K562 (cell line): ENCODE measurements around the gene ZRANB1. TPM values are rescaled to one million over a fixed set of nuclear protein-coding genes. Genes with fewer than 3 reads are reported as not detected.

Source experiments
- ATAC-seq: fragments of 200-7000 bp; cut with Tn5 transposase; 3 replicates; pipeline ENCODE4 v1.9.1; 2020; ENCODE audit warnings: moderate library complexity
- BruUV-seq: library from RNA; stranded (reverse); fragments of 400-500 nt; replicated peaks from 2 replicates; lab custom pipeline; 2021; lab: Mats Ljungman, UMichigan
- CTCF ChIA-PET: fragments of 300-600 bp; formaldehyde crosslinking; extraction: SDS; loops from one replicate; lab custom pipeline; 2021; ENCODE audit warnings: low intra/inter-chr PET ratio; lab: Yijun Ruan, JAX
- POLR2A ChIA-PET: fragments of 300-600, 350-650 bp; sonication (Branson Sonifier 250); formaldehyde crosslinking; extraction: SDS; loops from one replicate; lab custom pipeline; 2021; ENCODE audit warnings: antibody characterized with exemption, inconsistent platforms; lab: Yijun Ruan, JAX
- DNase-seq, 4 experiments: peaks; one replicate each; pipeline versions ENCODE4 v3.0.0 to v3.0.0-alpha.2; 2011 to 2018; ENCODE audit warnings: low spot score in 3 of 4, mixed read lengths in 3 of 4; ENCODE audit errors: extremely low read depth in 1 of 4
- FAIRE-seq: peaks from 2 replicates; lab custom pipeline; 2011; peaks lifted over from hg19 to GRCh38; lab: Jason Lieb, UNC
- H2AFZ ChIP-seq: 2 replicates; pipeline ENCODE4 v1.6.0; 2011; ENCODE audit warnings: low read depth, low read length, control low read depth, inconsistent platforms
- H3K27ac ChIP-seq: fragments of 200-600 bp; 3 replicates; pipeline ENCODE4 v1.8.0; 2011; ENCODE audit warnings: low read depth, mild to moderate bottlenecking, control low read depth, inconsistent platforms, low read length, moderate library complexity, mixed read lengths; ENCODE audit errors: extremely low read depth
- H3K27me3 ChIP-seq, 2 experiments: fragments of 300-600 bp in 1 of 2; 2 replicates in 1 of 2; 3 replicates in 1 of 2; pipeline versions ENCODE4 v1.6.0 to v1.8.0; 2011; ENCODE audit warnings: inconsistent platforms in 2 of 2, low read length in 2 of 2, mild to moderate bottlenecking in 1 of 2, mixed read lengths in 1 of 2, moderate library complexity in 1 of 2; ENCODE audit not compliant: control insufficient read depth in 2 of 2, insufficient read depth in 2 of 2
- H3K36me3 ChIP-seq: fragments of 300-600 bp; 3 replicates; pipeline ENCODE4 v1.8.0; 2011; ENCODE audit warnings: mild to moderate bottlenecking, low read length, inconsistent platforms; ENCODE audit not compliant: control insufficient read depth, insufficient read depth
- H3K4me1 ChIP-seq, 2 experiments: fragments of 200-600 bp in 1 of 2; replicated peaks in 1 of 2; 2 replicates in 1 of 2; 3 replicates in 1 of 2; pipeline versions ENCODE4 v1.5.1 to v1.8.0; 2011; ENCODE audit warnings: inconsistent platforms in 2 of 2, low read length in 2 of 2, mild to moderate bottlenecking in 1 of 2, mixed read lengths in 1 of 2, moderate library complexity in 1 of 2; ENCODE audit not compliant: control insufficient read depth in 2 of 2, insufficient read depth in 2 of 2
- H3K4me2 ChIP-seq: 2 replicates; pipeline ENCODE4 v1.6.1; 2011; ENCODE audit warnings: low read length, control low read depth, inconsistent platforms, mixed read lengths; ENCODE audit not compliant: insufficient read depth
- H3K4me3 ChIP-seq: fragments of 200-600 bp; sonication (generic), shearing (Covaris generic); 2 replicates; pipeline ENCODE4 v1.5.1; 2016; ENCODE audit warnings: control low read depth, inconsistent platforms
- H3K79me2 ChIP-seq: fragments of 200-600 bp; 3 replicates; pipeline ENCODE4 v1.8.0; 2011; ENCODE audit warnings: low read length, inconsistent platforms; ENCODE audit not compliant: control insufficient read depth, insufficient read depth
- H3K9ac ChIP-seq, 2 experiments: 2 replicates each; pipeline versions ENCODE4 v1.6.0 to v1.6.1; 2011; ENCODE audit warnings: low read depth in 2 of 2, low read length in 2 of 2, control low read depth in 1 of 2, inconsistent platforms in 1 of 2, mild to moderate bottlenecking in 1 of 2, mixed read lengths in 1 of 2; ENCODE audit not compliant: insufficient read depth in 1 of 2
- H3K9me1 ChIP-seq: one replicate; pipeline ENCODE4 v1.6.0; 2011; ENCODE audit warnings: inconsistent platforms, mild to moderate bottlenecking, low read length, moderate library complexity; ENCODE audit not compliant: control insufficient read depth, insufficient read depth
- H3K9me3 ChIP-seq: replicated peaks from 2 replicates; pipeline ENCODE4 v1.5.1; 2011; ENCODE audit warnings: low read depth, low read length, inconsistent platforms; ENCODE audit not compliant: control insufficient read depth, insufficient read depth
- H4K20me1 ChIP-seq: replicated peaks from 2 replicates; pipeline ENCODE4 v1.6.1; 2011; ENCODE audit warnings: low read length, inconsistent platforms, mixed read lengths; ENCODE audit not compliant: control insufficient read depth, insufficient read depth
- ELK1 ChIP-seq: sonication (generic); formaldehyde crosslinking; IDR thresholded peaks from 2 replicates; pipeline ENCODE4 v1.8.1; 2022; ENCODE audit warnings: missing genetic modification reagents
- HCFC1 ChIP-seq: IDR thresholded peaks from 2 replicates; pipeline ENCODE4 v1.6.1; 2012; ENCODE audit warnings: low read depth, low read length, improper control_type of control experiment
- HDAC2 ChIP-seq: fragments of 450-650 bp; IDR thresholded peaks from 2 replicates; pipeline ENCODE4 v1.6.1; 2016; ENCODE audit warnings: mild to moderate bottlenecking
- MLLT1 ChIP-seq, 2 experiments: fragments of 450-650 bp; IDR thresholded peaks; 2 replicates each; pipeline ENCODE4 v1.6.1; 2016
- SUPT5H ChIP-seq: fragments of 450-650 bp; IDR thresholded peaks from 2 replicates; pipeline ENCODE4 v1.6.1; 2016
- ZNF57 ChIP-seq: fragments of 450-650 bp; formaldehyde crosslinking; IDR thresholded peaks from 2 replicates; pipeline ENCODE4 v1.4.0; 2020; ENCODE audit warnings: mild to moderate bottlenecking, moderate library complexity
- ZNF696 ChIP-seq: fragments of 250-450 bp; sonication (Bioruptor Pico); conservative IDR thresholded peaks from 2 replicates; pipeline ENCODE4 v1.4.0; 2020; ENCODE audit warnings: mild to moderate bottlenecking, moderate library complexity
- ZNF699 ChIP-seq: fragments of 250-450 bp; sonication (Bioruptor Pico); IDR thresholded peaks from 2 replicates; pipeline ENCODE4 v1.8.0; 2021; ENCODE audit warnings: mild to moderate bottlenecking, moderate library complexity; ENCODE audit not compliant: insufficient replicate concordance
- WGBS: fragments of 100-300 bp; shearing (Covaris generic); methylation state at CpG from one replicate; pipeline ENCODE4 v1.1.6; 2016; ENCODE audit warnings: low coverage, mixed read lengths; ENCODE audit not compliant: insufficient coverage; ENCODE audit errors: missing lambda C conversion rate; 5-methylcytosine and 5-hydroxymethylcytosine counted together
- in situ Hi-C: fragments of 300-500 bp; cut with MboI; formaldehyde crosslinking; loops from 4 replicates; pipeline ENCODE4 v1.15.0; 2018; ENCODE audit warnings: inconsistent platforms, mixed read lengths
- intact Hi-C: fragments of 100-400 bp; cut with micrococcal nuclease; formaldehyde crosslinking; loops from 2 replicates; pipeline ENCODE4 v1.14.2; 2022
- polyA plus RNA-seq, 8 experiments: library from polyadenylated mRNA; depleted of rRNA in 4 of 8; stranded (reverse) in 5 of 8; unstranded in 3 of 8; fragments of >200 nt; fragmentation: Nextera tagmentation in 2 of 8; fragmentation: Illumina TruSeq in 1 of 8; extraction: Ambion mirVana in 2 of 8; extraction: Trizol in 1 of 8; gene quantifications; 2 replicates each; pipeline versions ENCODE4 v1.2.1 to v1.2.3, GENCODE V29; 2011 to 2014; ENCODE audit warnings: inconsistent platforms in 1 of 8, missing spikeins in 1 of 8
- total RNA-seq, 7 experiments: library from RNA; depleted of rRNA in 6 of 7; stranded (reverse); fragments of >200 nt in 6 of 7; fragmentation: Illumina TruSeq in 2 of 7; extraction: Trizol in 2 of 7; gene quantifications; 2 replicates each; pipeline versions ENCODE4 v1.2.1 to v1.2.3, GENCODE V29; 2011 to 2021; ENCODE audit warnings: low replicate concordance in 1 of 7
- TF ChIP-seq, protein P1 (sequence below): fragments of 450-650 bp; IDR thresholded peaks from 2 replicates; pipeline ENCODE4 v1.7.1; 2018; ENCODE audit warnings: mild to moderate bottlenecking, low read depth; ENCODE audit not compliant: partially characterized antibody
- TF ChIP-seq, protein P2 (sequence below): sonication (generic); formaldehyde crosslinking; IDR thresholded peaks from 2 replicates; pipeline ENCODE4 v1.8.0; 2022; ENCODE audit warnings: mild to moderate bottlenecking, low read depth, missing genetic modification reagents
- TF ChIP-seq, protein P3 (sequence below): fragments of 150-350 bp; conservative IDR thresholded peaks from 2 replicates; pipeline ENCODE4 v1.6.1; 2014; ENCODE audit warnings: low read length

ZRANB1 gene
- total and polyA plus RNA-seq, 9 of the 15 experiments (the other 6 are each of a cell fraction or from before 2014, with no cell fraction given): 0.07 to 1.1 (median 0.64) TPM

GRCh38 chr10:125030567-125031197 lies 88.8 kb downstream of the ZRANB1 start:
- Histone ChIP-seq H3K9ac (no peak overlapping the region), H4K20me1 (no peaks in the 10 kb centered on the region), H3K27me3 (no peaks in the 10 kb centered on the region), H3K9me1 (no peaks in the 10 kb centered on the region), H3K4me2 (no peak overlapping the region), H3K9me3 (no peaks in the 10 kb centered on the region), H3K27ac (no peak overlapping the region), H3K4me1 (no peaks in the 10 kb centered on the region), H3K79me2 (no peaks in the 10 kb centered on the region), H3K4me3 (no peak overlapping the region), H3K36me3 (no peaks in the 10 kb centered on the region), H2AFZ (no peak overlapping the region)
- CTCF ChIA-PET: no interaction called here
- POLR2A ChIA-PET: no interaction called here
- FAIRE-seq (no peak), DNase-seq (no peak), ATAC-seq (no peak)
- TF ChIP-seq ZNF699 (CRISPR knock-in tag) (no peak), HCFC1 (no peak), SUPT5H (no peak), MLLT1 (IDR thresholded peaks at IDR 0.05) (no peak), ELK1 (CRISPR knock-in tag) (no peak), HDAC2 (no peak), ZNF696 (CRISPR knock-in tag) (no peak), ZNF57 (CRISPR knock-in tag) (no peak)
- TF ChIP-seq, protein P1, sequence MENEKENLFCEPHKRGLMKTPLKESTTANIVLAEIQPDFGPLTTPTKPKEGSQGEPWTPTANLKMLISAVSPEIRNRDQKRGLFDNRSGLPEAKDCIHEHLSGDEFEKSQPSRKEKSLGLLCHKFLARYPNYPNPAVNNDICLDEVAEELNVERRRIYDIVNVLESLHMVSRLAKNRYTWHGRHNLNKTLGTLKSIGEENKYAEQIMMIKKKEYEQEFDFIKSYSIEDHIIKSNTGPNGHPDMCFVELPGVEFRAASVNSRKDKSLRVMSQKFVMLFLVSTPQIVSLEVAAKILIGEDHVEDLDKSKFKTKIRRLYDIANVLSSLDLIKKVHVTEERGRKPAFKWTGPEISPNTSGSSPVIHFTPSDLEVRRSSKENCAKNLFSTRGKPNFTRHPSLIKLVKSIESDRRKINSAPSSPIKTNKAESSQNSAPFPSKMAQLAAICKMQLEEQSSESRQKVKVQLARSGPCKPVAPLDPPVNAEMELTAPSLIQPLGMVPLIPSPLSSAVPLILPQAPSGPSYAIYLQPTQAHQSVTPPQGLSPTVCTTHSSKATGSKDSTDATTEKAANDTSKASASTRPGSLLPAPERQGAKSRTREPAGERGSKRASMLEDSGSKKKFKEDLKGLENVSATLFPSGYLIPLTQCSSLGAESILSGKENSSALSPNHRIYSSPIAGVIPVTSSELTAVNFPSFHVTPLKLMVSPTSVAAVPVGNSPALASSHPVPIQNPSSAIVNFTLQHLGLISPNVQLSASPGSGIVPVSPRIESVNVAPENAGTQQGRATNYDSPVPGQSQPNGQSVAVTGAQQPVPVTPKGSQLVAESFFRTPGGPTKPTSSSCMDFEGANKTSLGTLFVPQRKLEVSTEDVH: no peak
- TF ChIP-seq, protein P2, sequence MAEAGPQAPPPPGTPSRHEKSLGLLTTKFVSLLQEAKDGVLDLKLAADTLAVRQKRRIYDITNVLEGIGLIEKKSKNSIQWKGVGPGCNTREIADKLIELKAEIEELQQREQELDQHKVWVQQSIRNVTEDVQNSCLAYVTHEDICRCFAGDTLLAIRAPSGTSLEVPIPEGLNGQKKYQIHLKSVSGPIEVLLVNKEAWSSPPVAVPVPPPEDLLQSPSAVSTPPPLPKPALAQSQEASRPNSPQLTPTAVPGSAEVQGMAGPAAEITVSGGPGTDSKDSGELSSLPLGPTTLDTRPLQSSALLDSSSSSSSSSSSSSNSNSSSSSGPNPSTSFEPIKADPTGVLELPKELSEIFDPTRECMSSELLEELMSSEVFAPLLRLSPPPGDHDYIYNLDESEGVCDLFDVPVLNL (CRISPR knock-in tag): no peak
- TF ChIP-seq, protein P3, sequence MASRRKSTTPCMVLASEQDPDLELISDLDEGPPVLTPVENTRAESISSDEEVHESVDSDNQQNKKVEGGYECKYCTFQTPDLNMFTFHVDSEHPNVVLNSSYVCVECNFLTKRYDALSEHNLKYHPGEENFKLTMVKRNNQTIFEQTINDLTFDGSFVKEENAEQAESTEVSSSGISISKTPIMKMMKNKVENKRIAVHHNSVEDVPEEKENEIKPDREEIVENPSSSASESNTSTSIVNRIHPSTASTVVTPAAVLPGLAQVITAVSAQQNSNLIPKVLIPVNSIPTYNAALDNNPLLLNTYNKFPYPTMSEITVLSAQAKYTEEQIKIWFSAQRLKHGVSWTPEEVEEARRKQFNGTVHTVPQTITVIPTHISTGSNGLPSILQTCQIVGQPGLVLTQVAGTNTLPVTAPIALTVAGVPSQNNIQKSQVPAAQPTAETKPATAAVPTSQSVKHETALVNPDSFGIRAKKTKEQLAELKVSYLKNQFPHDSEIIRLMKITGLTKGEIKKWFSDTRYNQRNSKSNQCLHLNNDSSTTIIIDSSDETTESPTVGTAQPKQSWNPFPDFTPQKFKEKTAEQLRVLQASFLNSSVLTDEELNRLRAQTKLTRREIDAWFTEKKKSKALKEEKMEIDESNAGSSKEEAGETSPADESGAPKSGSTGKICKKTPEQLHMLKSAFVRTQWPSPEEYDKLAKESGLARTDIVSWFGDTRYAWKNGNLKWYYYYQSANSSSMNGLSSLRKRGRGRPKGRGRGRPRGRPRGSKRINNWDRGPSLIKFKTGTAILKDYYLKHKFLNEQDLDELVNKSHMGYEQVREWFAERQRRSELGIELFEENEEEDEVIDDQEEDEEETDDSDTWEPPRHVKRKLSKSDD: no peak
- intact Hi-C loops (no loop called here), in situ Hi-C loops (loop anchor here (25.0 kb wide), 1 partner anchor 768 kb away; no protein-coding TSS in a partner anchor)
- no TSS peak for BruUV-seq
- WGBS: no CpG with 5 or more reads among the region's 10 CpGs
